Left ventricle myocardium inferior (tissue), 1 donor: ENCODE results near the gene CENPB. TPM values are rescaled to one million over a fixed set of nuclear protein-coding genes. Genes with fewer than 3 reads are reported as not detected.

Experiments used
- DNase-seq: peaks from one replicate; pipeline ENCODE4 v3.0.0-alpha.2; 2020
- H3K27ac ChIP-seq: fragments of 200-600 bp; replicated peaks from 2 replicates; pipeline ENCODE4 v1.8.0; 2021
- H3K27me3 ChIP-seq: fragments of 200-600 bp; 2 replicates; pipeline ENCODE4 v1.8.0; 2021; ENCODE audit warnings: low read depth
- H3K36me3 ChIP-seq: fragments of 200-600 bp; 2 replicates; pipeline ENCODE4 v1.8.0; 2021
- H3K4me1 ChIP-seq: fragments of 200-600 bp; 2 replicates; pipeline ENCODE4 v1.8.0; 2021
- H3K4me3 ChIP-seq: fragments of 200-600 bp; 2 replicates; pipeline ENCODE4 v1.8.0; 2021; ENCODE audit warnings: mild to moderate bottlenecking, moderate library complexity
- H3K9me3 ChIP-seq: fragments of 200-600 bp; replicated peaks from 2 replicates; pipeline ENCODE4 v1.8.0; 2021
- CTCF ChIP-seq: fragments of 200-600 bp; IDR thresholded peaks from 2 replicates; pipeline ENCODE4 v1.8.0; 2021; ENCODE audit warnings: antibody characterized with exemption, mild to moderate bottlenecking, borderline replicate concordance
- intact Hi-C: fragments of 100-400 bp; cut with micrococcal nuclease; formaldehyde crosslinking; loops from one replicate; pipeline ENCODE4 v1.11.0; 2022
- total RNA-seq: library from RNA; stranded (reverse); fragmentation: NEBNext Ultra II Directional; extraction: Animal tissue kit (Norgen Biotek cat#: 25700); gene quantifications from one replicate; pipeline ENCODE4 v1.2.1, GENCODE V29; 2021
- donor health status: DM: no; HTN: yes; CAD: no; lungs with severe emphysema.

The CENPB gene
- total RNA-seq, 1 donor from 2014 or later: 70.7 TPM

DNA sequence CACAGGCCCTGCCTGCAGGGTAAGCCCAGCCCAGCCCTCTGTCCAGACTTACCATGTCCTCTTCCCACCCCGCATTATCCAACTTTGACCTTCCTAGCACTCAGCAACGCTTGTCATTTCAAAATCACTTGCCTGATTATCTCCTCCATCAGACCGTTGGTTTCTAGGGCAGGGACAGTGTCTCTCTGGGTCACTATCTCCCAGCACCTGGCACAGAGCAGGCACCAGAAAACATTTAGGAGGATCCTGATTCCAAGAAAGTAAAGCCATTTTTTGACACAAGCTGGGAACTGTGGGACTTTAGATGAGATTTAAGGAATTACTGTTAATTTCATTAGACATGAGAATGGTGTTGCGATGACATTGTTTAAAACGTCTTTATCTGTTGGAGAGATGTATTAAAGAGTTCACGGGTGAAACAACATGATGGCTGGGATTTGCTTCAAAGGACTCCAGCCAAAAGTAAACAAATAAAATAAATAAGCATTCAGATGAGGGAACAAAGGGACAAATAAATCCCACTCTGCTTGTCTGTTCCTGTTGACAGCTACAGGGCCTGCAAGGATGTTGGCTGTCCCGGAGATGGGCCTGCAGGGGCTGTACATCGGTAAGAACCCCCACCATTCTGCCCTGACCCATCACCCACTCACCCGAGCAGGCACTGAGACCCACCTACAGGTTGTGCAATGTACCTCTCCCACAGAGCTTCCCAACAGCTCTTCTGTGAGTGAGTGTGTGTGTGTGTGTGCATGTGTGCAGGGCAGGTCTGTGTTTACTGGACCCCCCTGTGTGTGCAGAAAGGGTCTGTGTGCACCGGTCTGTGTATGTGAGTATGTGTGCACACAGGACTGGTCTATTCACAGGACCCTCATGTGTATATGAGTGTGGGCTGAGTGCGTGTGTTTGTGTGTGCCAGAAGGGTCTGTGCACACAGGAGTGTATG, 48.2 kb downstream of the CENPB start:
- peaks cover 85% of the 10 kb centered on the region for H3K4me1 ChIP-seq
- H3K9me3 ChIP-seq: no peaks in the 10 kb centered on the region
- peaks cover under 1% of the 10 kb centered on the region for H3K27me3 ChIP-seq
- no peak for TF ChIP-seq CTCF
- peak overlapping the region; percentile 95 for H3K27ac ChIP-seq
- H3K4me3 ChIP-seq: peak overlapping the region; percentile 33
- intact Hi-C loops: no loop called here
- DNase-seq: no peak
- peaks cover 10% of the 10 kb centered on the region for H3K36me3 ChIP-seq

DNA sequence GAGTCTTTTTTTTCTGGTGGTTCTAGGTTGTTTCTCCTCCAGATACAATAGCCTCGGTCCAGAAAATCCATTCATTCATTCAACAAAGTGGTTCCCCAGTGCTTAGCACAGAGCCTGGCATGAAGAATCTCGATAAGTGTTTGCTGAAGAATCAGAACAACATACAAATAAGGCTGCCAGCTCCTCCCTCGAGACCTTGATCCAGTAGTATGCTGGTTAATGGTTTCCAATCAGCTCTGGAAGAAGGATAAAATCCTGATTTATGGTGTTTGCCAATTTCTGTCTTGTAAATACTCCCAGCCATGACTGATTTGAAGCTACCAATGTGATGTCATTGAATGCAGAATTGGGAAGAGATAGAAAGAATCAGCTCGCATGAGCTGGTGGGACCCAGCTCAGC, 50.8 kb downstream of the CENPB start:
- DNase-seq: no peak
- Histone ChIP-seq H3K4me1 (peaks cover 91% of the 10 kb centered on the region), H3K27ac (peak overlapping the region; percentile 95), H3K36me3 (peaks cover 8% of the 10 kb centered on the region), H3K9me3 (no peaks in the 10 kb centered on the region), H3K27me3 (peaks cover 24% of the 10 kb centered on the region), H3K4me3 (peak overlapping the region; percentile 17)
- TF ChIP-seq CTCF: no peak
- intact Hi-C loops: no loop called here

- Histone ChIP-seq H3K27ac (peak overlapping the region; percentile 95), H3K4me1 (peaks cover 92% of the 10 kb centered on the region), H3K27me3 (peaks cover 25% of the 10 kb centered on the region), H3K36me3 (peaks cover 3% of the 10 kb centered on the region), H3K4me3 (peak overlapping the region; percentile 78), H3K9me3 (no peaks in the 10 kb centered on the region)
- no peak for TF ChIP-seq CTCF
- no peak for DNase-seq
- intact Hi-C loops: no loop called here
These were observed 52.3 kb downstream of the CENPB start for GRCh38 chr20:3734111-3734843.

Other genes with a start within 250 kb of the CENPB start
- not detected for gene GFRA4, start 123.3 kb downstream of the CENPB start, total RNA-seq
- gene ADAM33, start 104.7 kb downstream of the CENPB start, total RNA-seq: 10.8 TPM
- gene SIGLEC1, start 74.1 kb downstream of the CENPB start, total RNA-seq: 6.4 TPM
- gene HSPA12B, start 54.1 kb downstream of the CENPB start, total RNA-seq: 12.5 TPM
- 10.2 TPM for gene ADISSP, start 19.0 kb downstream of the CENPB start, total RNA-seq
- gene SPEF1, start 5.3 kb downstream of the CENPB start, total RNA-seq: 0.33 TPM
- gene CDC25B, start 9.6 kb upstream of the CENPB start, total RNA-seq: 8.1 TPM
- 11.3 TPM for gene AP5S1, start 33.8 kb upstream of the CENPB start, total RNA-seq
- gene MAVS, start 60.1 kb upstream of the CENPB start, total RNA-seq: 44.9 TPM
- 16.4 TPM for gene PANK2, start 102.6 kb upstream of the CENPB start, total RNA-seq
- 5.1 TPM for gene RNF24, start 228.8 kb upstream of the CENPB start, total RNA-seq